NCI-H146 (cell line): ENCODE measurements around the gene NUTM2B.
A peak's percentile ranks its signal among the peaks of the same experiment; 100 is the strongest.
"Not testable (repeated sequence)": the region's sequence is repeated elsewhere in the genome, so short reads cannot be mapped to it uniquely, and the experiment has no call there.

Source experiments
- DNase-seq: peaks from one replicate; lab custom pipeline; 2025; lab: John Stamatoyannopoulos, UW

The NUTM2B gene

GRCh38 chr10:79702927-79703326, at the start of gene NUTM2B:
Gene NUTM2B (plus strand): TSS chr10:79703227. CDS start chr10:79703610, 383 bp downstream.
- DNase-seq: not testable (repeated sequence)

- not testable (repeated sequence) for DNase-seq
Observed at GRCh38 chr10:79663287-79663686, 39.7 kb upstream of the NUTM2B start.

GRCh38 chr10:79664686-79665085, 38.3 kb upstream of the NUTM2B start:
- DNase-seq: not testable (repeated sequence)

- not testable (repeated sequence) for DNase-seq
Observed at GRCh38 chr10:79669248-79669788, 33.7 kb upstream of the NUTM2B start.

GRCh38 chr10:79674878-79675277, 28.1 kb upstream of the NUTM2B start:
- DNase-seq: not testable (repeated sequence)

GRCh38 chr10:79683026-79683883, 19.8 kb upstream of the NUTM2B start:
- DNase-seq: not testable (repeated sequence)

- DNase-seq: not testable (repeated sequence)
Observed at GRCh38 chr10:79683884-79684720, 18.9 kb upstream of the NUTM2B start.

- peak; percentile 12 for DNase-seq
Observed at GRCh38 chr10:79685044-79685685, 17.9 kb upstream of the NUTM2B start.

- not testable (repeated sequence) for DNase-seq
Observed at GRCh38 chr10:79686595-79686994, 16.4 kb upstream of the NUTM2B start.

- DNase-seq: not testable (repeated sequence)
Observed at GRCh38 chr10:79687406-79688150, 15.4 kb upstream of the NUTM2B start.

- not testable (repeated sequence) for DNase-seq
Observed at GRCh38 chr10:79688798-79689197, 14.2 kb upstream of the NUTM2B start.

- not testable (repeated sequence) for DNase-seq
Observed at GRCh38 chr10:79696596-79696995, 6.4 kb upstream of the NUTM2B start.

- DNase-seq: not testable (repeated sequence)
Observed at GRCh38 chr10:79697141-79697540, 5.9 kb upstream of the NUTM2B start.

GRCh38 chr10:79700381-79700944, 2.6 kb upstream of the NUTM2B start:
- DNase-seq: not testable (repeated sequence)

- DNase-seq: not testable (repeated sequence)
Observed at GRCh38 chr10:79707017-79707416, 4.0 kb downstream of the NUTM2B start.

GRCh38 chr10:79714976-79715375, 11.9 kb downstream of the NUTM2B start:
- DNase-seq: not testable (repeated sequence)

- DNase-seq: not testable (repeated sequence)
Observed at GRCh38 chr10:79716917-79717579, 14.0 kb downstream of the NUTM2B start.

GRCh38 chr10:79720000-79720399, 17.0 kb downstream of the NUTM2B start:
- not testable (repeated sequence) for DNase-seq

- peak; percentile 47 for DNase-seq
Observed at GRCh38 chr10:79726620-79727019, 23.6 kb downstream of the NUTM2B start.

- DNase-seq: not testable (repeated sequence)
Observed at GRCh38 chr10:79744844-79745243, 41.8 kb downstream of the NUTM2B start.
